GM13976 (cell line): ENCODE results near the gene GAGE12G.

Experiments
- DNase-seq: peaks from one replicate; pipeline ENCODE4 v3.0.0; 2012; ENCODE audit warnings: low spot score
- CTCF ChIP-seq: IDR thresholded peaks from 2 replicates; pipeline ENCODE4 v1.5.1; 2012; ENCODE audit warnings: borderline replicate concordance, mild to moderate bottlenecking; ENCODE audit not compliant: insufficient read depth; ENCODE audit errors: extremely low read depth, missing control alignments, control extremely low read depth
- in situ Hi-C: fragments of 300-500 bp; cut with MboI; formaldehyde crosslinking; loops from one replicate; pipeline ENCODE4 v1.12.0; 2022; ENCODE audit warnings: low sequenced_read_pairs, mixed read lengths, inconsistent platforms; ENCODE audit not compliant: unreplicated experiment

The GAGE12G gene

GRCh38 chrX:49618574-49618973 lies 48.4 kb downstream of the GAGE12G start:
- in situ Hi-C loops, result no loop called here
- no peak for DNase-seq
- no peak for TF ChIP-seq CTCF
